Activated naive CD4-positive, alpha-beta T cell treated with anti-CD3 and anti-CD28 coated beads, Interleukin-2, amount 50 U/mL, for 16 hours (primary cell): ENCODE results near the gene POC5.
"Not testable (repeated sequence)": the region's sequence is repeated elsewhere in the genome, so short reads cannot be mapped to it uniquely, and the experiment has no call there.

ENCODE experiments used
- DNase-seq: peaks from one replicate; pipeline ENCODE4 v3.0.0-alpha.2; 2020

The POC5 gene

GRCh38 chr5:75695472-75696351 is 21.5 kb downstream of the POC5 start:
- DNase-seq = not testable (repeated sequence)

- DNase-seq = no peak
Measured at GRCh38 chr5:75694781-75695180, 22.5 kb downstream of the POC5 start.

- DNase-seq = no peak
Measured at GRCh38 chr5:75690669-75691068, 26.6 kb downstream of the POC5 start.

GRCh38 chr5:75686480-75686879 is 30.8 kb downstream of the POC5 start:
- no peak for DNase-seq

DNA sequence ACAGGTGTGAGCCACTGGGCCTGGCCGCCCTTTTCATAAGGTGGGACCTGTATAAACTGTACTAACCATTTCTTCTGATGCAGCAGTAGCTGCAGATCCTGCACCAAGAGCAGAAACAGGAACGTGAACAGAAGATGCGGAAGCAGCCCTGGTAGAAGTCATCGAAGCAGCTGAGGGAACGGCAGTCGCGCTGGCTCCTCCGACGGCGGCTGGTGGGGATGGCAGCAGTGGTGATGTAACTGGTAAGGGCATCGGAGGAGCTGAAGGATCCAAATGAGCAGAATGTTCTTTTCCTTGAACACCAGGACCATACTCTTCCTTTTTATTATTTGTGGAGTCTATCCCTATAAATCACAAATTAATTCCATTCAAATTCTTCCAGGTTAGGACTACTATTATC is 32.1 kb downstream of the POC5 start:
- no peak for DNase-seq

GRCh38 chr5:75681125-75681830 is 36.0 kb downstream of the POC5 start:
- DNase-seq = no peak

- DNase-seq = no peak
Measured at GRCh38 chr5:75678155-75678554, 39.1 kb downstream of the POC5 start.

- DNase-seq = no peak
Measured at GRCh38 chr5:75677607-75678006, 39.6 kb downstream of the POC5 start.

GRCh38 chr5:75675783-75676182 is 41.5 kb downstream of the POC5 start:
- no peak for DNase-seq

DNA sequence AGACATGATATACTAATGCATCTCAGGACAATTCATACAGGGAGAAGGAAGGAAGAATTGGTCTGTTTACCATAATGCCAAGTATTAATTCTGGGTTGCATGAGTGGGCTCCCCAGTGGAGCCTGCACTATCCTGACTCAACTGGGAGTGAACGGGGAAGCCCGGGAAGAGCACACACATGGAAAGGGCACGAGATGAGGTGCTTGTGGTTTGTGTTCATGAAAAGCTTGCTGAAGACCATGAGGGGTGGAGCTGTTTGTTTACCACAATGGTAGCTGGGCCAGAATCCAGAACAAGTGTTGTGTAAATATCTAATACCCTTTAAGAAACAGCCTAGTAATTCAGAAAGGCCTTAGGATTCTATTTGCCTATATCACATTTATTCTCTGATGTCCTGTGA is 44.6 kb downstream of the POC5 start:
- no peak for DNase-seq

- DNase-seq = no peak
Measured at GRCh38 chr5:75671506-75671905, 45.7 kb downstream of the POC5 start.

GRCh38 chr5:75670577-75670976 is 46.7 kb downstream of the POC5 start:
- DNase-seq = no peak

DNA sequence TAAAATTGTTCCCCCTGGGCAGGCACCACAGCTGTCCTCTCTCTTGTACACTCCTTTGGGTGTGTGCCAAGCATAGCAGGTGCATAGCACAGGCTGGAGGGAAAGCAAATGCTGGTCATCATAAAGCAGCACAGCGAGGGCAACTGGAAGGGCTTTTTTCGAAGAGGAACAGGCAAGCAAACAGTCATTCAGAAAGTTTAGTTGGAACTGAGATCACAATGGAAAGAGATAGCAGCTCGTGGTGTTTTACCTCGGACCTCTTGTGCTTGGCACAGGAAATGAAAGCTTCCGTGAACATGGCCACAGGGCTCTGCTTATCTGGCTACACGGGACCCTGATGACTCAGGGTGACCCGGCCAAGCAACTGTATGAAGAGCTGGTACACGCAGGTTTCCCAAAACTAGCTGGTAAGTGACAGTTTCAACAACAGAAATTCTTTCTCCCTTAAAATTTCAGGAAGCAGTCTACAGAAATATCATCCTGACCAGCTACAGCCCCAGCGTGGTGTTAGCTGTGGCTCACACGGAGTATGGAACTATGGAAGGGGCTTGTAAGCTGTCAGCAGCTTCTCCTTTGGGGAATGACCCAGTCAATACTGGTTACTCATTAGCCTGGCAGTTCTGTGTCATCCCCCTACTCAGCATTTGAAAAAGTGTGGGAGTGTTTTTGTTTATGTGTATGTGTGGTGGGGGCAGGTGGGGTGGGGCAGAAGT is 48.1 kb downstream of the POC5 start:
- DNase-seq = peak; percentile 31

- no peak for DNase-seq
Measured at GRCh38 chr5:75668445-75668844, 48.8 kb downstream of the POC5 start.

GRCh38 chr5:75667586-75667985 is 49.7 kb downstream of the POC5 start:
- no peak for DNase-seq

DNA sequence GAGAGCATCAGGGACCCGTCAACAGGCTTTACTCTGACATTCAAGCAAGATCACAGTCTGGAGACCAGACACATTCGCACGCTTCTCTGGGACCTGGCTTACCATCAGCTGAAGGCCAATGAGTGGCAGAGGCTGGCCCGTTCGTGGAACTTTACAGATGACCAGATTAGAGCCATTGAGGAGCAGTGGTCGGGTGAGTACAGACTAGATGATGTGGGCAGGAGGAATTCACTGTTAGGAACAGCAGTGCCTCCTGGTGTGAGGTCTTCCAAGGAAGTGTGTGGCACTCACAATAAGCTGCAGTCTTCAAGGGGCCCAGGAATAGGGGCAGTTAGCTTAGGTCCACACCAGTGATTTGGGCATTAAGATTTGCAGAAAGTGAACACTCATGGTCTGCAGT is 50.4 kb downstream of the POC5 start:
- no peak for DNase-seq

GRCh38 chr5:75664979-75665378 is 52.3 kb downstream of the POC5 start:
- no peak for DNase-seq

GRCh38 chr5:75663579-75664284 is 53.5 kb downstream of the POC5 start:
- DNase-seq = no peak

DNA sequence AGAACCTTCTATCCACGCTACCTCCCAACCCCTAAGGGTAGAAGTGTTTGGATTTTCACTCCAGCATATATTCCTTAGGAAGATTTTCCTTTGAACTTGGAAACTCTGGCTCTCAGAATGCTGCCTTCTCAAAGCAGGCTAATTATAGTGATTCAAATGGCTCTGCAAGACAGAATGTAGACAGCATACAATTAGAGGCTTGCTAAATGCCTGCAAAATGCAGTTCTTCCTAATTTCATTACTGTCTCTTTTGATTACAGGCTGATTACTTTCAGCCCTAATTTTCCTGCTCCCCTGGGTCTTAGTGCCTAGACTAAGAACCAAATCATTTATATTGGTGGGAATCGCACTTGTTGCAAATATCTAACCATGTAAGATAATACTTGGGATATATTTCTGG is 55.2 kb downstream of the POC5 start:
- DNase-seq = no peak

DNA sequence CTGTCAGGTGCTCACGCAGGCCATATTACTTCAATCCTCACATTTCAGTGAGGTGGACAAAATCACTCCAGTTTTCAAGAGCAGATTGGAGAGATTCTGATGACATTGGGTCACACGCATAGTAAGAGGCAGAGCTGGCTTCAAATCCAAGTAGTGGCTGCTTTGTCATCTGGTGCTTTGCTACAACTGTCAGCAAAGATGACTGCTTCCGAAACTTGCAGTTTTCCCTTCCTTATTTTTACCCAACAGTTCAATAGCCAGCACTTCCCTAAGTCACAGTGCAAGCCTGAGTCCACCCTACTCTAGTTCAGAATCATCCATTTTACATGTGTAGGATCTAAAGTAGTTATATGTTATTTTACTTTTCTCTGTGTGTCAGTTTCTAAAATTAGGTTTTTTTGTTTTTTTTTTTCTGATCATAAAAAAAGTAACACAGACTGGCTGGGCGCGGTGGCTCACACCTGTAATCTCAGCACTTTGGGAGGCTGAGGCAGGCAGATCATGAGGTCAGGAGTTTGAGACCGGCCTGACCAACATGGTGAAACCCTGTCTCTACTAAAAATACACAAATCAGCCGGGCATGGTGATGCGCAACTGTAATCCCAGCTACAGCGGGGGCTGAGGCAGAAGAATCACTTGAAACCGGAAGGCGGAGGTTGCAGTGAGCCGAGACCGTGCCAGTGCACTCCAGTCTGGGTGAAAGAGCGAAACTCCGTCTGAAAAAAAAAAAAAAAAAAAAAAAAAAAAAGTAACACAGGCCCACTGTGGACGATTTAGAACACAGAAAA is 56.4 kb downstream of the POC5 start:
- DNase-seq = no peak

GRCh38 chr5:75659791-75660450 is 57.3 kb downstream of the POC5 start:
- no peak for DNase-seq
